CMK (cell line): Measurements from ENCODE around the gene FXYD2.

Experiments
- DNase-seq: peaks from one replicate; pipeline ENCODE4 v3.0.0-alpha.2; 2010; ENCODE audit warnings: low read depth

The FXYD2 gene

GRCh38 chr11:117796456-117796871 is 28.1 kb downstream of the FXYD2 start:
- no peak for DNase-seq

- DNase-seq: no peak
Observed at GRCh38 chr11:117795638-117796455, 28.7 kb downstream of the FXYD2 start.

- no peak for DNase-seq
Observed at GRCh38 chr11:117794772-117795629, 29.5 kb downstream of the FXYD2 start.

- DNase-seq: no peak
Observed at GRCh38 chr11:117794135-117794534, 30.4 kb downstream of the FXYD2 start.

- DNase-seq: no peak
Observed at GRCh38 chr11:117793583-117793982, 31.0 kb downstream of the FXYD2 start.

GRCh38 chr11:117792992-117793391 is 31.6 kb downstream of the FXYD2 start:
- no peak for DNase-seq

GRCh38 chr11:117792241-117792640 is 32.3 kb downstream of the FXYD2 start:
- DNase-seq: no peak

GRCh38 chr11:117790279-117790678 is 34.3 kb downstream of the FXYD2 start:
- no peak for DNase-seq

- DNase-seq: no peak
Observed at GRCh38 chr11:117789241-117789640, 35.3 kb downstream of the FXYD2 start.

GRCh38 chr11:117786135-117786870 is 38.2 kb downstream of the FXYD2 start:
- DNase-seq: no peak

- no peak for DNase-seq
Observed at GRCh38 chr11:117782101-117782500, 42.4 kb downstream of the FXYD2 start.

GRCh38 chr11:117781627-117782026 is 42.9 kb downstream of the FXYD2 start:
- no peak for DNase-seq

- no peak for DNase-seq
Observed at GRCh38 chr11:117780456-117780855, 44.1 kb downstream of the FXYD2 start.

GRCh38 chr11:117774553-117774952 is 50.0 kb downstream of the FXYD2 start:
- DNase-seq: no peak

- no peak for DNase-seq
Observed at GRCh38 chr11:117772360-117772759, 52.2 kb downstream of the FXYD2 start.

- DNase-seq: no peak
Observed at GRCh38 chr11:117771841-117772240, 52.7 kb downstream of the FXYD2 start.

GRCh38 chr11:117771197-117771596 is 53.3 kb downstream of the FXYD2 start:
- no peak for DNase-seq

- DNase-seq: no peak
Observed at GRCh38 chr11:117770061-117770460, 54.5 kb downstream of the FXYD2 start.
